Astrocyte of the spinal cord (primary cell): ENCODE data around the gene GLRX3.
"Not testable (repeated sequence)": the region's sequence is repeated elsewhere in the genome, so short reads cannot be mapped to it uniquely, and the experiment has no call there.

Source experiments
- DNase-seq: peaks from one replicate; pipeline ENCODE4 v3.0.0; 2011; ENCODE audit warnings: low read depth, low spot score
- H3K4me3 ChIP-seq: 2 replicates; pipeline ENCODE4 v1.5.1; 2011; ENCODE audit warnings: low read depth, mild to moderate bottlenecking, low read length, moderate library complexity
- in situ Hi-C: cut with HindIII; loops from 2 replicates; pipeline ENCODE4 v1.10.0; 2017; ENCODE audit warnings: low sequenced_read_pairs
- TF ChIP-seq, protein P1 (sequence below): IDR thresholded peaks from 2 replicates; pipeline ENCODE4 v1.5.1; 2012; ENCODE audit warnings: low read depth, mild to moderate bottlenecking, low read length, inconsistent platforms

GLRX3 gene

GRCh38 chr10:130196511-130197487 lies 60.6 kb downstream of the GLRX3 start:
- no peak for DNase-seq
- no peak overlapping the region for H3K4me3 ChIP-seq
- in situ Hi-C loops = no loop called here
- TF ChIP-seq, protein P1, sequence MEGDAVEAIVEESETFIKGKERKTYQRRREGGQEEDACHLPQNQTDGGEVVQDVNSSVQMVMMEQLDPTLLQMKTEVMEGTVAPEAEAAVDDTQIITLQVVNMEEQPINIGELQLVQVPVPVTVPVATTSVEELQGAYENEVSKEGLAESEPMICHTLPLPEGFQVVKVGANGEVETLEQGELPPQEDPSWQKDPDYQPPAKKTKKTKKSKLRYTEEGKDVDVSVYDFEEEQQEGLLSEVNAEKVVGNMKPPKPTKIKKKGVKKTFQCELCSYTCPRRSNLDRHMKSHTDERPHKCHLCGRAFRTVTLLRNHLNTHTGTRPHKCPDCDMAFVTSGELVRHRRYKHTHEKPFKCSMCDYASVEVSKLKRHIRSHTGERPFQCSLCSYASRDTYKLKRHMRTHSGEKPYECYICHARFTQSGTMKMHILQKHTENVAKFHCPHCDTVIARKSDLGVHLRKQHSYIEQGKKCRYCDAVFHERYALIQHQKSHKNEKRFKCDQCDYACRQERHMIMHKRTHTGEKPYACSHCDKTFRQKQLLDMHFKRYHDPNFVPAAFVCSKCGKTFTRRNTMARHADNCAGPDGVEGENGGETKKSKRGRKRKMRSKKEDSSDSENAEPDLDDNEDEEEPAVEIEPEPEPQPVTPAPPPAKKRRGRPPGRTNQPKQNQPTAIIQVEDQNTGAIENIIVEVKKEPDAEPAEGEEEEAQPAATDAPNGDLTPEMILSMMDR = no peak

DNA sequence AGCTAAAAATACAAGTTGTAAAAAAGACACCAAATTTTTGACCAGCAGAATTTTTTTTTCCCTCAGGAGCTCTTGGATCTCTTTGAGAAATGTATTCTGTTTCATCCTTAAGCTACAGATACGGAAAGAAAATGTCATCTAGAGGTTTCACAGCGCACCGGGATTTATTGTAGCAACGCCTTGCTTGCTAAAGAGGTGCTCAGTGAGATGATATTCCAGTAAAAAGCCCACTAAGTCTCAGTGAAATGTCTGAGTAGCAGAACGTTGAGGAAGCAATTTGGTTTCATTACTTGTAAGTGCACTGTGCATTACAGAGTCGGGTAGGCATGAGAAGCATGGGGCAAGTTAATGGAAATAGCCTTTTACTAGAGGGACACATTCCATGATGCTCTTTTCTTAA lies 62.5 kb downstream of the GLRX3 start:
- in situ Hi-C loops = no loop called here
- no peak for DNase-seq
- no peak overlapping the region for H3K4me3 ChIP-seq
- TF ChIP-seq, protein P1 = no peak

- no peak for DNase-seq
- TF ChIP-seq, protein P1 = no peak
- no peak overlapping the region for H3K4me3 ChIP-seq
- in situ Hi-C loops = no loop called here
These were observed 64.2 kb downstream of the GLRX3 start for GRCh38 chr10:130200179-130201042.

DNA sequence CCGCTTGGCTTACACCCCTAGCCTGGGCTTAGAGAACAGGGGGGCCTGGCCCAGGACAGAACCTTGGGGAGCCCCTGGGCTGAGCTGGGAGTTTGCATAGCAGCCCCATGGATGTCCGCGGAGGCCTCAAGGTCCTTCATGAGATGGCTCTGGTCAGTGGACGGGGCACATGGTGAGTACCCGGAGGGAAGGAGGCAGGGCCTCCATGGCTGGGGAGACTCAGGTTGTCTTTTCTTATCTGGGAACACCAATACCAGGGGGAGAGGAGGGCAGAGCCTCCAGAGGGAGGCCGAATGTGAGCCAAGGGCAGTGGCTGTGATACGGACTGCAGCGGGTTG lies 64.8 kb downstream of the GLRX3 start:
- in situ Hi-C loops = no loop called here
- TF ChIP-seq, protein P1 = no peak
- H3K4me3 ChIP-seq = no peak overlapping the region
- DNase-seq = no peak

DNA sequence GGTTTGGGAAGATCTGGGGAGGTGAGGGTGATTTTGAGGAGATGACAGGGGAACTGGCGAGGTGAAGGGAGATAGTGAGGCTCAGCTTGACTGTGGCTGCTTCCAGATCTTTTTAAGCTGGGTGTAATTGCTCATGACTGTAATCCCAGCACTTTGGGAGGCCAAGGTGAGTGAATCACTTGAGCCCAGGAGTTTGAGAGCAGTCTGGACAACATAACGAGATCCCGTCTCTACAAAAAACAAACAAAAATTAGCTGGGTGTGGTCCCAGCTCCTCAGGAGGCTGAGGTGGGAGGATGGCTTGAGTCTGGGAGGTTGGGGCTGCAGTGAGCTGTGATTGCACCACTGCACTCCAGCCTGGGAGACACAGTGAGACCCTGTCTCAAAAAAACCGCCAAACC lies 66.0 kb downstream of the GLRX3 start:
- DNase-seq, H3K4me3 ChIP-seq, in situ Hi-C loops: not testable (repeated sequence)

GRCh38 chr10:130202984-130203621 lies 66.9 kb downstream of the GLRX3 start:
- TF ChIP-seq, protein P1 = no peak
- no peak overlapping the region for H3K4me3 ChIP-seq
- no peak for DNase-seq
- in situ Hi-C loops = no loop called here
